ENCODE results near the gene NFIC.
"Not testable (repeated sequence)": the region's sequence is repeated elsewhere in the genome, so short reads cannot be mapped to it uniquely, and the experiment has no call there.

The NFIC gene

GRCh38 chr19:3375221-3376090, 9.1 kb downstream of the NFIC start:
- DNase-seq: no peak

GRCh38 chr19:3376091-3376455, 9.7 kb downstream of the NFIC start:
- not testable (repeated sequence) for DNase-seq

GRCh38 chr19:3378352-3379150, 12.2 kb downstream of the NFIC start:
- DNase-seq: no peak

GRCh38 chr19:3380829-3381228, 14.4 kb downstream of the NFIC start:
- DNase-seq: no peak

GRCh38 chr19:3381701-3382372, 15.5 kb downstream of the NFIC start:
- no peak for DNase-seq

- no peak for DNase-seq
Observed at GRCh38 chr19:3382460-3383100, 16.2 kb downstream of the NFIC start.

- no peak for DNase-seq
Observed at GRCh38 chr19:3383121-3383722, 16.8 kb downstream of the NFIC start.

- no peak for DNase-seq
Observed at GRCh38 chr19:3386447-3387234, 20.3 kb downstream of the NFIC start.

- DNase-seq: no peak
Observed at GRCh38 chr19:3387645-3388589, 21.5 kb downstream of the NFIC start.

- no peak for DNase-seq
Observed at GRCh38 chr19:3389446-3389778, 23.0 kb downstream of the NFIC start.

GRCh38 chr19:3389876-3390371, 23.5 kb downstream of the NFIC start:
- DNase-seq: no peak

GRCh38 chr19:3391911-3392310, 25.5 kb downstream of the NFIC start:
- DNase-seq: not testable (repeated sequence)

- DNase-seq: no peak
Observed at GRCh38 chr19:3392480-3392879, 26.1 kb downstream of the NFIC start.

- no peak for DNase-seq
Observed at GRCh38 chr19:3396881-3397265, 30.5 kb downstream of the NFIC start.

- DNase-seq: no peak
Observed at GRCh38 chr19:3397266-3398022, 31.1 kb downstream of the NFIC start.

GRCh38 chr19:3398114-3398899, 31.9 kb downstream of the NFIC start:
- DNase-seq: no peak

GRCh38 chr19:3398900-3399278, 32.5 kb downstream of the NFIC start:
- DNase-seq: no peak

GRCh38 chr19:3399311-3399710, 32.9 kb downstream of the NFIC start:
- not testable (repeated sequence) for DNase-seq
